Neuronal stem cell (in vitro differentiated cells): ENCODE results near the gene ACP7.
"Not testable (repeated sequence)": the region's sequence is repeated elsewhere in the genome, so short reads cannot be mapped to it uniquely, and the experiment has no call there.

Experiments
- DNase-seq: peaks from one replicate; pipeline ENCODE4 v3.0.0-alpha.2; 2013; ENCODE audit warnings: low spot score
- H2AFZ ChIP-seq: one replicate; pipeline ENCODE4 v1.6.1; 2013; ENCODE audit warnings: mild to moderate bottlenecking, low read length, inconsistent platforms
- H2AK5ac ChIP-seq: 2 replicates; pipeline ENCODE4 v1.6.1; 2013; ENCODE audit warnings: low read depth, mild to moderate bottlenecking, inconsistent platforms, low read length, moderate library complexity, mixed read lengths
- H2BK120ac ChIP-seq: 2 replicates; pipeline ENCODE4 v1.6.1; 2013; ENCODE audit warnings: low read depth, mild to moderate bottlenecking, inconsistent platforms, low read length, moderate library complexity, mixed read lengths
- H2BK12ac ChIP-seq: one replicate; pipeline ENCODE4 v1.6.1; 2013; ENCODE audit warnings: low read length, inconsistent platforms
- H2BK15ac ChIP-seq: 2 replicates; pipeline ENCODE4 v1.6.1; 2013; ENCODE audit warnings: mild to moderate bottlenecking, low read length, inconsistent platforms, mixed read lengths
- H2BK5ac ChIP-seq: one replicate; pipeline ENCODE4 v1.6.1; 2013; ENCODE audit warnings: inconsistent platforms, mild to moderate bottlenecking, low read length, moderate library complexity
- H3K14ac ChIP-seq: one replicate; pipeline ENCODE4 v1.6.1; 2013; ENCODE audit warnings: low read length, inconsistent platforms
- H3K18ac ChIP-seq: 2 replicates; pipeline ENCODE4 v1.6.1; 2013; ENCODE audit warnings: low read length, inconsistent platforms
- H3K23ac ChIP-seq: 2 replicates; pipeline ENCODE4 v1.6.1; 2013; ENCODE audit warnings: low read depth, mild to moderate bottlenecking, mixed read lengths, low read length, inconsistent platforms; ENCODE audit not compliant: poor library complexity
- H3K27ac ChIP-seq: replicated peaks from 3 replicates; pipeline ENCODE4 v1.5.1; 2013; ENCODE audit warnings: low read length, inconsistent platforms
- H3K27me3 ChIP-seq, 3 experiments: 2 replicates each; pipeline ENCODE4 v1.6.1; 2013; ENCODE audit warnings: low read length in 3 of 3, mild to moderate bottlenecking in 2 of 3, inconsistent platforms in 1 of 3, low read depth in 1 of 3, mixed read lengths in 1 of 3, moderate library complexity in 1 of 3; ENCODE audit not compliant: control insufficient read depth in 3 of 3, insufficient read depth in 3 of 3
- H3K36me3 ChIP-seq, 2 donors: replicated peaks in 1 of 2; 2 replicates each; pipeline ENCODE4 v1.6.1; 2013; ENCODE audit warnings: low read length in 2 of 2; ENCODE audit not compliant: control insufficient read depth in 2 of 2, insufficient read depth in 2 of 2
- H3K4ac ChIP-seq: 2 replicates; pipeline ENCODE4 v1.6.1; 2013; ENCODE audit warnings: inconsistent platforms, mild to moderate bottlenecking, low read length, moderate library complexity
- H3K4me1 ChIP-seq, 2 donors: 1 replicate in 1 of 2; 2 replicates in 1 of 2; pipeline ENCODE4 v1.6.1; 2013; ENCODE audit warnings: low read length in 2 of 2, low read depth in 1 of 2; ENCODE audit not compliant: control insufficient read depth in 2 of 2, insufficient read depth in 1 of 2
- H3K4me2 ChIP-seq: one replicate; pipeline ENCODE4 v1.6.1; 2013; ENCODE audit warnings: mild to moderate bottlenecking, low read length, inconsistent platforms; ENCODE audit not compliant: insufficient read depth, poor library complexity, severe bottlenecking
- H3K4me3 ChIP-seq, 2 donors: 2 replicates each; pipeline ENCODE4 v1.5.1; 2013; ENCODE audit warnings: low read length in 2 of 2, mild to moderate bottlenecking in 2 of 2, inconsistent platforms in 1 of 2, moderate library complexity in 1 of 2
- H3K79me1 ChIP-seq: one replicate; pipeline ENCODE4 v1.6.1; 2013; ENCODE audit warnings: low read depth, mild to moderate bottlenecking, inconsistent platforms, low read length, moderate library complexity
- H3K9ac ChIP-seq: one replicate; pipeline ENCODE4 v1.6.1; 2013; ENCODE audit warnings: mild to moderate bottlenecking, low read depth, low read length, inconsistent platforms; ENCODE audit not compliant: poor library complexity
- H3K9me3 ChIP-seq, 2 donors: replicated peaks in 1 of 2; 2 replicates each; pipeline versions ENCODE3 to v1.6.1; 2013; ENCODE audit warnings: low read length in 2 of 2, mild to moderate bottlenecking in 2 of 2, inconsistent platforms in 1 of 2, low read depth in 1 of 2, mixed read lengths in 1 of 2, moderate library complexity in 1 of 2; ENCODE audit not compliant: control insufficient read depth in 2 of 2, insufficient read depth in 1 of 2
- H4K8ac ChIP-seq: one replicate; pipeline ENCODE4 v1.6.1; 2013; ENCODE audit warnings: low read depth, mild to moderate bottlenecking, inconsistent platforms, low read length, moderate library complexity
- H4K91ac ChIP-seq: one replicate; pipeline ENCODE4 v1.6.1; 2013; ENCODE audit warnings: low read length, low read depth, mild to moderate bottlenecking, inconsistent platforms; ENCODE audit not compliant: poor library complexity
- WGBS, 2 donors: extraction: QIAGEN DNeasy Blood & Tissue Kit; methylation state at CpG; one replicate each; pipeline ENCODE4 v1.1.7; 2013; ENCODE audit warnings: missing lambda C conversion rate in 2 of 2, mixed read lengths in 1 of 2; ENCODE audit not compliant: insufficient read length in 2 of 2, insufficient replicate concordance in 1 of 2; ENCODE audit errors: extremely low coverage in 2 of 2; 5-methylcytosine and 5-hydroxymethylcytosine counted together

The ACP7 gene

DNA sequence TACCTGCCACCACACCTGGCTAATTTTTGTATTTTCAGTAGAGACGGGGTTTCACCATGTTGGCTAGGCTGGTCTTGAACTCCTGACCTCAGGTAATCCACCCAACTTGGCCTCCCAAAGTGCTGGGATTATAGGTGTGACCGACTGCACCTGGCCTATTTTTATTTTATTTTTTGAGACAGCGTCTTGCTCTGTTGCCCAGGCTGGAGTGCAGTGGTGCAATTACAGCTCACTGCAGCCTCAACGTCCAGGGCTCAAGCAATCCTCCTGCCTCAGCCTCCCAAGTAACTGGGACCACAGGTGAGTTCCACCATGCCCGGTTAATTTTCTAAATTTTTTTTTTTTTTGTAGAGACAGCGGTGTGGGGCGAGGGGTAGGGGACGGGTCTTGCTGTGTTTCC lies 32.9 kb downstream of the ACP7 start:
- H3K4ac ChIP-seq, H3K27ac ChIP-seq, H3K79me1 ChIP-seq, H2BK12ac ChIP-seq, DNase-seq, H3K4me2 ChIP-seq, H2AFZ ChIP-seq, H2BK5ac ChIP-seq, H2AK5ac ChIP-seq, H2BK120ac ChIP-seq, H4K91ac ChIP-seq, H3K14ac ChIP-seq, H3K18ac ChIP-seq, H3K23ac ChIP-seq, H4K8ac ChIP-seq, H3K36me3 ChIP-seq, H3K4me1 ChIP-seq, H3K9me3 ChIP-seq, H3K4me3 ChIP-seq, H3K9ac ChIP-seq, H2BK15ac ChIP-seq: not testable (repeated sequence)
- no CpG with 5 or more reads among the region's 8 CpGs for WGBS, 2 donors
- peaks cover 0 to 10% (median 0%) of the 10 kb centered on the region in 3 experiments for H3K27me3 ChIP-seq

DNA sequence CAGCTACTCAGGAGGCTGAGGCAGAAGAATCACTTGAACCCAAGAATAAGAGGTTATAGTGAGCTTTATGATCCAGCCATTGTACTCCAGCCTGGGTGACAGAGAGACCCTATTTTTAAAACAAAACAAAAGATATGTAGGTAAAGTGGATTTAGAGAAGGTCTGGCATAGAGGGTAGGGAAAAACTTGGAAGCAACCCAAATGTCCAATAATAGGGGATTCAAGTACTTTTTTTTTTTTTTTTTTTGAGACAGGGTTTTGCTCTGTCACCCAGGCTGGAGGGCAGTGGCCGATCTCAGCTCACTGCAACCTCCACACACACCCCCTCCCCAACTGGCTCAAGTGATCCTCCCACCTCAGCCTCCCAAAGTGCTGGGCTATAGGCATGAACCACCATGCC lies 35.7 kb downstream of the ACP7 start:
- Histone ChIP-seq H3K4ac (no peak overlapping the region), H3K27ac (no peak overlapping the region), H3K14ac (no peak overlapping the region), H3K4me2 (no peak overlapping the region), H3K36me3 (no peaks in the 10 kb centered on the region), H3K9me3 (no peaks in the 10 kb centered on the region), H3K18ac (no peak overlapping the region), H2BK120ac (no peak overlapping the region), H2AFZ (no peak overlapping the region), H3K9ac (no peak overlapping the region), H2BK12ac (no peak overlapping the region), H3K23ac (no peak overlapping the region), H4K91ac (no peak overlapping the region), H2BK5ac (no peak overlapping the region), H2BK15ac (no peak overlapping the region), H3K79me1 (no peaks in the 10 kb centered on the region), H4K8ac (no peak overlapping the region), H3K4me1 (peaks cover 2 to 6% of the 10 kb centered on the region in 2 donors), H3K27me3 (peaks cover 0 to 4% (median 0%) of the 10 kb centered on the region in 3 experiments), H2AK5ac (no peak overlapping the region), H3K4me3 (peak overlapping the region in 1 of 2 donors; percentile 60)
- no peak for DNase-seq
- WGBS, 2 donors = no CpG with 5 or more reads among the region's 1 CpG

DNA sequence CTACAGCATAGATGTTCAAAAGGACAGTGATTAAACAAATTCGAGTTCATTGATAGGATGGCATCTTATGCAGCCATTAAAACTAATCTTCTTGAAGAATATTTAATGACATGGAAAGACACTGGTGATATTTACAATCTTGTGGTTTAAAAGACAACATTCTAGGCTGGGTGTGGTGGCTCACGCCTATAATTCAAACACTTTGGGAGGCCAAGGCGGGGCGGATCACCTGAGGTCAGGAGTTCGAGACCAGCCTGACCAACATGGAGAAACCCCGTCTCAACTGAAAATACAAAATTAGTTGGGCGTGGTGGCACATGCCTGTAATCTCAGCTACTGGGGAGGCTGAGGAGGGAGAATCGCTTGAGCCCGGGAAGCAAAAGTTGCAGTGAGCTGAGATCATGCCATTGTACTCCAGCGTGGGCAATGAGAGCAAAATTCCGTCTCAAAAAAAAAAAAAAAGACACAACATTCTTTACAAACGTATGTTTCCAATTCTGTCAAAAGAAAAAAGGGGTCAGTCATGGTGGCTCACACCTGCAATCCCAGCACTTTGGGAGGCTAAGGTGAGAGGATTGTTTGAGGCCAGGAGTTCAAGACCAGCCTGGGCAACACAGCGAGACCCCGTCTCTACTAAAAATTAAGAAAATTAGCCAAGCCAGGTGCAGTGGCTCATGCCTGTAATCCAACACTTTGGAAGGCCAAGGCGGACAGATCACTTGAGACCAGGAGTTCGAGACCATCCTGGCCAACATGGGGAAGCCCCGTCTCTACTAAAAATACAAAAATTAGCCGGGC lies 39.0 kb downstream of the ACP7 start:
- Histone ChIP-seq H3K27ac (no peak overlapping the region), H3K9me3 (no peaks in the 10 kb centered on the region)

DNA sequence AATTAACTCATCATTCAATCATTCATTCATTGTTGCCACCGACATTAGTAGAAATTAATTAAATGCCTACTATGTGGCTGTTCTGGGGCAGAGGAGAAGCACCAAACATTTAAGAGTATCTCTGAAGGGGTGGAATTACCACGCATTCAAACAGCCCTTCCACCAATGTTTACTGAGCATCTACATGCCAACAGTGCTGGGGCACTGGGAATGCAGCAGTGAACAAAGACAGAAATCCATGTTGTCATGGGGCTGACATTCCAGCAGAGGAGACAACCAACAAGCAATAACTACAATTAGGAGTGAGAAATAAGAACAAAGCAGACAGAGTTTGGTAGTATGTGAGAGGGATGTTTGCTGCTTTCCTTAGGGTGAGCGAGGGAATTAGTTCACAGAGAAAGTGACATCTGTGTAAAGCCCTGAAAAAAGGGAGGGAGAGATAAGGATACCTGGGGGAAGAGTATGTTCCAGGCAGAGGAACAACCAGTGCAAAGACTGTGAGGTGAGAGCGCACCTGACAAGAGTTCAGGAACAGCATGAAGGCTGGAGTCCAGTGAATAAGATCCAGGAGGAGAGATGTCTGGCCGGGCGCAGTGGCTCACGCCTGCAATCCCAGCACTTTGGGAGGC lies 40.1 kb downstream of the ACP7 start:
- Histone ChIP-seq H3K23ac (no peak overlapping the region), H3K27ac (peak overlapping the region; percentile 2), H2BK120ac (no peak overlapping the region), H3K4me1 (peaks cover 7 to 26% of the 10 kb centered on the region in 2 donors), H3K79me1 (no peaks in the 10 kb centered on the region), H3K4me2 (no peak overlapping the region), H3K36me3 (no peaks in the 10 kb centered on the region), H3K4ac (no peak overlapping the region), H3K27me3 (no peaks in the 10 kb centered on the region), H2AK5ac (peak overlapping the region; percentile 34), H4K91ac (no peak overlapping the region), H2BK12ac (no peak overlapping the region), H3K18ac (no peak overlapping the region), H2BK15ac (no peak overlapping the region), H3K9ac (no peak overlapping the region), H2AFZ (peak overlapping the region; percentile 34), H3K14ac (no peak overlapping the region), H4K8ac (no peak overlapping the region), H3K4me3 (no peak overlapping the region), H2BK5ac (no peak overlapping the region), H3K9me3 (no peaks in the 10 kb centered on the region)
- DNase-seq = no peak
- no CpG with 5 or more reads among the region's 7 CpGs for WGBS, 2 donors

More for the DNA sequence above, 39.0 kb downstream of the ACP7 start:
- H3K27me3 ChIP-seq = no peaks in the 10 kb centered on the region
- no peak overlapping the region for H3K4ac ChIP-seq
- H3K4me2 ChIP-seq = no peak overlapping the region
- peaks cover 7 to 19% of the 10 kb centered on the region in 2 donors for H3K4me1 ChIP-seq
- no peak overlapping the region for H2AK5ac ChIP-seq
- no peak overlapping the region for H3K23ac ChIP-seq
- no peak overlapping the region for H2BK15ac ChIP-seq
- no peak overlapping the region for H3K14ac ChIP-seq
- no peak overlapping the region for H2BK120ac ChIP-seq
- DNase-seq = no peak
- H4K91ac ChIP-seq = no peak overlapping the region
- H3K4me3 ChIP-seq = no peak overlapping the region
- H2BK5ac ChIP-seq = no peak overlapping the region
- H3K9ac ChIP-seq = no peak overlapping the region
- WGBS, 2 donors = no CpG with 5 or more reads among the region's 18 CpGs
- H3K18ac ChIP-seq = no peak overlapping the region
- H3K36me3 ChIP-seq = no peaks in the 10 kb centered on the region
- H4K8ac ChIP-seq = no peak overlapping the region
- no peak overlapping the region for H2AFZ ChIP-seq
- H2BK12ac ChIP-seq = no peak overlapping the region
- no peaks in the 10 kb centered on the region for H3K79me1 ChIP-seq
